MM.1S (cell line): ENCODE measurements around the gene ZBTB42.

Experiments used
- DNase-seq: peaks from one replicate; pipeline ENCODE4 v3.0.0-alpha.2; 2015
- H2AFZ ChIP-seq: fragments of 300-600 bp; sonication (generic); 2 replicates; pipeline ENCODE4 v1.6.0; 2016; ENCODE audit warnings: antibody characterized with exemption, low read length
- H3F3A ChIP-seq: fragments of 300-600 bp; sonication (generic); 2 replicates; pipeline ENCODE4 v1.6.1; 2016; ENCODE audit warnings: mild to moderate bottlenecking, antibody characterized with exemption, low read length, moderate library complexity, mixed read lengths; ENCODE audit not compliant: insufficient read depth
- H3K27ac ChIP-seq: fragments of 300-600 bp; sonication (generic); 2 replicates; pipeline ENCODE4 v1.5.1; 2016; ENCODE audit warnings: mild to moderate bottlenecking, low read length
- H3K27me3 ChIP-seq: fragments of 300-600 bp; sonication (generic); replicated peaks from 2 replicates; pipeline ENCODE4 v1.6.0; 2016; ENCODE audit warnings: low read length; ENCODE audit not compliant: insufficient read depth
- H3K36me3 ChIP-seq: fragments of 300-600 bp; sonication (generic); replicated peaks from 2 replicates; pipeline ENCODE4 v1.6.1; 2016; ENCODE audit warnings: mild to moderate bottlenecking, low read length, mixed read lengths; ENCODE audit not compliant: insufficient read depth
- H3K4me1 ChIP-seq: fragments of 300-600 bp; sonication (generic); 2 replicates; pipeline ENCODE4 v1.6.1; 2016; ENCODE audit warnings: low read length, mixed read lengths
- H3K4me2 ChIP-seq: fragments of 300-600 bp; sonication (generic); 2 replicates; pipeline ENCODE4 v1.6.0; 2016; ENCODE audit warnings: low read depth, low read length
- H3K4me3 ChIP-seq: fragments of 300-600 bp; sonication (generic); 2 replicates; pipeline ENCODE4 v1.5.1; 2016; ENCODE audit warnings: low read length, mixed read lengths
- H3K79me2 ChIP-seq: fragments of 300-600 bp; sonication (generic); 2 replicates; pipeline ENCODE4 v1.6.1; 2016; ENCODE audit warnings: mixed run types, low read length, mixed read lengths
- H3K9ac ChIP-seq: fragments of 300-600 bp; sonication (generic); 2 replicates; pipeline ENCODE4 v1.6.1; 2016; ENCODE audit warnings: low read length, mixed read lengths
- H3K9me2 ChIP-seq: fragments of 300-600 bp; sonication (generic); replicated peaks from 2 replicates; pipeline ENCODE4 v1.6.1; 2016; ENCODE audit warnings: mild to moderate bottlenecking, low read length, mixed read lengths; ENCODE audit not compliant: insufficient read depth
- H3K9me3 ChIP-seq: fragments of 300-600 bp; sonication (generic); replicated peaks from 2 replicates; pipeline ENCODE4 v1.6.1; 2016; ENCODE audit warnings: mild to moderate bottlenecking, low read length, mixed read lengths; ENCODE audit not compliant: insufficient read depth
- H4K20me1 ChIP-seq: fragments of 300-600 bp; sonication (generic); 2 replicates; pipeline ENCODE4 v1.6.1; 2016; ENCODE audit warnings: mild to moderate bottlenecking, low read length, moderate library complexity, mixed read lengths; ENCODE audit not compliant: insufficient read depth
- CTCF ChIP-seq: fragments of 300-600 bp; sonication (generic); IDR thresholded peaks from 2 replicates; pipeline ENCODE4 v1.5.1; 2016; ENCODE audit warnings: antibody characterized with exemption, low read length, mixed read lengths
- EZH2 ChIP-seq: fragments of 300-600 bp; sonication (generic); optimal IDR thresholded peaks from 2 replicates; pipeline ENCODE3; 2017; ENCODE audit warnings: low read depth, mild to moderate bottlenecking, antibody characterized with exemption, low read length, mixed read lengths
- EZH2phosphoT487 ChIP-seq: fragments of 300-600 bp; sonication (generic); IDR thresholded peaks from 2 replicates; pipeline ENCODE4 v1.6.1; 2018; ENCODE audit warnings: antibody characterized with exemption, low read length

ZBTB42 gene

GRCh38 chr14:104841730-104842129 is 40.8 kb downstream of the ZBTB42 start:
- Histone ChIP-seq H4K20me1 (no peaks in the 10 kb centered on the region), H3K36me3 (no peaks in the 10 kb centered on the region), H3K4me2 (no peak overlapping the region), H3K9me3 (no peaks in the 10 kb centered on the region), H2AFZ (no peak overlapping the region), H3K9me2 (no peaks in the 10 kb centered on the region), H3K4me3 (no peak overlapping the region), H3K27ac (no peak overlapping the region), H3K79me2 (no peaks in the 10 kb centered on the region), H3K27me3 (peaks cover 54% of the 10 kb centered on the region), H3K9ac (no peak overlapping the region), H3F3A (no peaks in the 10 kb centered on the region), H3K4me1 (no peaks in the 10 kb centered on the region)
- DNase-seq, result no peak
- TF ChIP-seq EZH2 (no peak), EZH2phosphoT487 (no peak), CTCF (no peak)

GRCh38 chr14:104843006-104843405 is 42.1 kb downstream of the ZBTB42 start:
- no peak overlapping the region for H2AFZ ChIP-seq
- no peak overlapping the region for H3K4me3 ChIP-seq
- no peak overlapping the region for H3K4me2 ChIP-seq
- no peak for DNase-seq
- peaks cover 58% of the 10 kb centered on the region for H3K27me3 ChIP-seq
- H3F3A ChIP-seq, result no peaks in the 10 kb centered on the region
- no peaks in the 10 kb centered on the region for H3K79me2 ChIP-seq
- H3K9ac ChIP-seq, result no peak overlapping the region
- no peaks in the 10 kb centered on the region for H3K36me3 ChIP-seq
- H3K9me3 ChIP-seq, result no peaks in the 10 kb centered on the region
- H3K9me2 ChIP-seq, result no peaks in the 10 kb centered on the region
- H3K27ac ChIP-seq, result no peak overlapping the region
- TF ChIP-seq CTCF, result no peak
- no peak for TF ChIP-seq EZH2phosphoT487
- TF ChIP-seq EZH2, result no peak
- no peaks in the 10 kb centered on the region for H4K20me1 ChIP-seq
- no peaks in the 10 kb centered on the region for H3K4me1 ChIP-seq

- Histone ChIP-seq H3K27ac (no peak overlapping the region), H3F3A (no peaks in the 10 kb centered on the region), H3K4me2 (no peak overlapping the region), H3K9ac (no peak overlapping the region), H2AFZ (no peak overlapping the region), H3K79me2 (no peaks in the 10 kb centered on the region), H3K4me3 (no peak overlapping the region), H4K20me1 (no peaks in the 10 kb centered on the region), H3K36me3 (no peaks in the 10 kb centered on the region), H3K9me2 (no peaks in the 10 kb centered on the region), H3K27me3 (peaks cover 61% of the 10 kb centered on the region), H3K9me3 (no peaks in the 10 kb centered on the region), H3K4me1 (no peaks in the 10 kb centered on the region)
- no peak for TF ChIP-seq CTCF
- no peak for TF ChIP-seq EZH2
- TF ChIP-seq EZH2phosphoT487, result no peak
- no peak for DNase-seq
Measured at GRCh38 chr14:104843442-104844305, 42.8 kb downstream of the ZBTB42 start.
